Activated gamma-delta T cell treated with anti-CD3 and anti-CD28 coated beads, Interleukin-2, amount 50 U/mL, for 16 hours (primary cell): ENCODE measurements around the gene TPRA1.

Experiments used
- DNase-seq: peaks from one replicate; pipeline ENCODE4 v3.0.0-alpha.2; 2020; ENCODE audit warnings: low read depth

Gene TPRA1

GRCh38 chr3:127590593-127591465 is at the start of gene TPRA1:
Gene TPRA1, minus strand, starts transcription at chr3:127590733. Its CDS starts 10,587 bp downstream, at chr3:127580146.
- peak; percentile 67 for DNase-seq

- DNase-seq = no peak
Measured at GRCh38 chr3:127640042-127640355, 49.5 kb upstream of the TPRA1 start.

GRCh38 chr3:127639173-127640041 is 48.9 kb upstream of the TPRA1 start:
- DNase-seq = no peak

GRCh38 chr3:127637971-127638370 is 47.4 kb upstream of the TPRA1 start:
- no peak for DNase-seq

- no peak for DNase-seq
Measured at GRCh38 chr3:127637546-127637945, 47.0 kb upstream of the TPRA1 start.

- no peak for DNase-seq
Measured at GRCh38 chr3:127634653-127635052, 44.1 kb upstream of the TPRA1 start.

- no peak for DNase-seq
Measured at GRCh38 chr3:127632035-127632820, 41.7 kb upstream of the TPRA1 start.

- no peak for DNase-seq
Measured at GRCh38 chr3:127630811-127631714, 40.5 kb upstream of the TPRA1 start.

- DNase-seq = peak; percentile 23
Measured at GRCh38 chr3:127629467-127630403, 39.2 kb upstream of the TPRA1 start.

GRCh38 chr3:127628788-127629466 is 38.4 kb upstream of the TPRA1 start, which contains the start of gene PODXL2:
Gene PODXL2, plus strand, starts transcription at chr3:127629185. Its CDS starts 35 bp downstream, at chr3:127629220.
- no peak for DNase-seq

- DNase-seq = no peak
Measured at GRCh38 chr3:127628426-127628787, 37.9 kb upstream of the TPRA1 start.

GRCh38 chr3:127625821-127626220 is 35.3 kb upstream of the TPRA1 start:
- DNase-seq = no peak

GRCh38 chr3:127624063-127624462 is 33.5 kb upstream of the TPRA1 start:
- DNase-seq = no peak

GRCh38 chr3:127622772-127623576 is 32.4 kb upstream of the TPRA1 start:
- DNase-seq = no peak

GRCh38 chr3:127622031-127622430 is 31.5 kb upstream of the TPRA1 start:
- DNase-seq = no peak

- no peak for DNase-seq
Measured at GRCh38 chr3:127620637-127621375, 30.3 kb upstream of the TPRA1 start.

- DNase-seq = no peak
Measured at GRCh38 chr3:127618891-127619290, 28.4 kb upstream of the TPRA1 start.
